Vagina (tissue), 2 donors: ENCODE data around the gene RHEB.

Experiments used
- POLR2A ChIP-seq, 2 donors: fragments of 450-650 bp; IDR thresholded peaks; one replicate each; pipeline ENCODE4 v1.6.1; 2017; ENCODE audit warnings: antibody characterized with exemption in 2 of 2, mild to moderate bottlenecking in 2 of 2, moderate library complexity in 2 of 2
- POLR2AphosphoS5 ChIP-seq, 2 donors: sonication (generic); formaldehyde crosslinking; IDR thresholded peaks; one replicate each; pipeline ENCODE4 v1.9.0; 2017; ENCODE audit warnings: antibody characterized with exemption in 2 of 2, mild to moderate bottlenecking in 2 of 2, low read depth in 1 of 2; ENCODE audit not compliant: insufficient read depth in 1 of 2
- TF ChIP-seq, protein P1 (sequence below), 3 experiments: fragments of 450-650 bp in 2 of 3; fragments of 200-600 bp in 1 of 3; sonication (generic) in 1 of 3; IDR thresholded peaks; one replicate each; pipeline ENCODE4 v1.5.1; 2017 to 2019; ENCODE audit warnings: antibody characterized with exemption in 3 of 3, mild to moderate bottlenecking in 2 of 3, moderate library complexity in 2 of 3

DNA sequence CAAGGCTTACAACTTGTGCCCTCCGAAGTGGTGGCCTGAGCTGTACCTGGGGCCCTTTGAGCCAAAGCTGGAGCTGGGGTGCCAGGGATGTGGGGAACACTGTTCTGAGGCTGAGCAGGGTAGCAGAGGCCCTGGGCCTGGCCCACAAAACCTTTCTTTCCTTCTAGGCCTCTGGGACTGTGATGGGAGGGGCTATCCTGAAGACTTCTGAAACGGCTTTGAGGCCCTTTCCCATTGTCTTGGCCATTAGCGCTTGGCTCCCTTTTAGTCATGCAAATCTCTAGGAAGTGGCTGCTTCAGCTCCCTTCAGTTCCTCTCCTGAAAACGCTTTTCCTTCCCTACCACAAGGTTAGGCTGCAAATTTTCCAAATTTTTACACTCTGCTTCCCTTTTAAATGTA is 62.9 kb downstream of the RHEB start:
- TF ChIP-seq, protein P1, sequence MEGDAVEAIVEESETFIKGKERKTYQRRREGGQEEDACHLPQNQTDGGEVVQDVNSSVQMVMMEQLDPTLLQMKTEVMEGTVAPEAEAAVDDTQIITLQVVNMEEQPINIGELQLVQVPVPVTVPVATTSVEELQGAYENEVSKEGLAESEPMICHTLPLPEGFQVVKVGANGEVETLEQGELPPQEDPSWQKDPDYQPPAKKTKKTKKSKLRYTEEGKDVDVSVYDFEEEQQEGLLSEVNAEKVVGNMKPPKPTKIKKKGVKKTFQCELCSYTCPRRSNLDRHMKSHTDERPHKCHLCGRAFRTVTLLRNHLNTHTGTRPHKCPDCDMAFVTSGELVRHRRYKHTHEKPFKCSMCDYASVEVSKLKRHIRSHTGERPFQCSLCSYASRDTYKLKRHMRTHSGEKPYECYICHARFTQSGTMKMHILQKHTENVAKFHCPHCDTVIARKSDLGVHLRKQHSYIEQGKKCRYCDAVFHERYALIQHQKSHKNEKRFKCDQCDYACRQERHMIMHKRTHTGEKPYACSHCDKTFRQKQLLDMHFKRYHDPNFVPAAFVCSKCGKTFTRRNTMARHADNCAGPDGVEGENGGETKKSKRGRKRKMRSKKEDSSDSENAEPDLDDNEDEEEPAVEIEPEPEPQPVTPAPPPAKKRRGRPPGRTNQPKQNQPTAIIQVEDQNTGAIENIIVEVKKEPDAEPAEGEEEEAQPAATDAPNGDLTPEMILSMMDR (IDR thresholded peaks at IDR 0.05), result no peak
- TF ChIP-seq POLR2AphosphoS5 (IDR thresholded peaks at IDR 0.05; ENCODE audit: insufficient read depth in 1 of 2, low read depth in 1 of 2) (no peak), POLR2A (IDR thresholded peaks at IDR 0.05) (no peak)
